HepG2 (cell line): ENCODE results near the gene ZNF277. TPM values are rescaled to one million over a fixed set of nuclear protein-coding genes. Genes with fewer than 3 reads are reported as not detected.

Experiments
- ASH2L ChIP-seq: fragments of 300-600, 200-600 bp; sonication (generic); IDR thresholded peaks from 2 replicates; pipeline ENCODE4 v1.7.0; 2017; ENCODE audit warnings: low read depth, mild to moderate bottlenecking, moderate library complexity, mixed read lengths, low read length; ENCODE audit not compliant: insufficient read length
- CSRNP2 ChIP-seq: sonication (generic); formaldehyde crosslinking; conservative IDR thresholded peaks from 2 replicates; pipeline ENCODE4 v1.8.0; 2022; ENCODE audit warnings: low read depth, missing genetic modification reagents
- GABPA ChIP-seq, 2 experiments: IDR thresholded peaks; 2 replicates each; pipeline ENCODE4 v1.6.1; 2011 to 2016; ENCODE audit warnings: low read depth in 2 of 2, low read length in 1 of 2, missing biosample characterization in 1 of 2, missing genetic modification characterization in 1 of 2
- GMEB1 ChIP-seq: sonication (generic); formaldehyde crosslinking; IDR thresholded peaks from 2 replicates; pipeline ENCODE4 v1.5.1; 2020; ENCODE audit warnings: missing genetic modification reagents, mild to moderate bottlenecking, borderline replicate concordance
- GTF3A ChIP-seq: sonication (generic); formaldehyde crosslinking; conservative IDR thresholded peaks from 2 replicates; pipeline ENCODE4 v1.4.0; 2020; ENCODE audit warnings: mild to moderate bottlenecking, missing genetic modification reagents
- HMGXB4 ChIP-seq, 2 experiments: sonication (generic) in 1 of 2; formaldehyde crosslinking in 1 of 2; IDR thresholded peaks; 2 replicates each; pipeline versions ENCODE4 v1.4.0 to v1.6.1; 2018 to 2020; ENCODE audit warnings: missing genetic modification reagents in 2 of 2, borderline replicate concordance in 1 of 2, low read depth in 1 of 2, mild to moderate bottlenecking in 1 of 2, missing biosample characterization in 1 of 2
- HNRNPL ChIP-seq: fragments of 200-400 bp; formaldehyde crosslinking; IDR thresholded peaks from 2 replicates; pipeline ENCODE4 v1.6.1; 2017; ENCODE audit warnings: mild to moderate bottlenecking, low read depth, low read length
- IRF1 ChIP-seq: sonication (generic); formaldehyde crosslinking; IDR thresholded peaks from 2 replicates; pipeline ENCODE4 v1.4.0; 2020; ENCODE audit warnings: low read depth, mild to moderate bottlenecking, missing genetic modification reagents
- KAT8 ChIP-seq: IDR thresholded peaks from 2 replicates; pipeline ENCODE4 v1.6.1; 2016; ENCODE audit warnings: missing genetic modification reagents, missing compliant biosample characterization
- KDM3A ChIP-seq: IDR thresholded peaks from 2 replicates; pipeline ENCODE4 v1.6.1; 2018; ENCODE audit warnings: low read depth, missing compliant biosample characterization
- KLF6 ChIP-seq: IDR thresholded peaks from 2 replicates; pipeline ENCODE4 v1.8.0; 2016; ENCODE audit warnings: missing biosample characterization, missing genetic modification reagents
- MEIS1 ChIP-seq: sonication (generic); formaldehyde crosslinking; IDR thresholded peaks from 2 replicates; pipeline ENCODE4 v1.9.0; 2021; ENCODE audit warnings: mild to moderate bottlenecking, missing genetic modification reagents, moderate library complexity, borderline replicate concordance
- MTF1 ChIP-seq: sonication (generic); formaldehyde crosslinking; IDR thresholded peaks from 2 replicates; pipeline ENCODE4 v1.5.0; 2020; ENCODE audit warnings: missing genetic modification reagents
- PRMT3 ChIP-seq: sonication (generic); formaldehyde crosslinking; IDR thresholded peaks from 2 replicates; pipeline ENCODE4 v1.8.1; 2022; ENCODE audit warnings: low read depth, mild to moderate bottlenecking, moderate library complexity, missing genetic modification reagents, borderline replicate concordance
- SMAD3 ChIP-seq: sonication (generic); formaldehyde crosslinking; IDR thresholded peaks from 2 replicates; pipeline ENCODE4 v1.4.0; 2020; ENCODE audit warnings: missing genetic modification reagents
- SRY ChIP-seq: sonication (generic); formaldehyde crosslinking; IDR thresholded peaks from 2 replicates; pipeline ENCODE4 v1.8.0; 2022; ENCODE audit warnings: mild to moderate bottlenecking, missing genetic modification reagents
- ZFP36L2 ChIP-seq: sonication (generic); formaldehyde crosslinking; IDR thresholded peaks from 2 replicates; pipeline ENCODE4 v1.4.0; 2020; ENCODE audit warnings: missing genetic modification reagents
- ZNF224 ChIP-seq: sonication (generic); formaldehyde crosslinking; IDR thresholded peaks from 2 replicates; pipeline ENCODE4 v1.5.0; 2020; ENCODE audit warnings: mild to moderate bottlenecking, missing genetic modification reagents
- ZNF317 ChIP-seq: sonication (generic); formaldehyde crosslinking; IDR thresholded peaks from 2 replicates; pipeline ENCODE4 v1.5.0; 2020; ENCODE audit warnings: mild to moderate bottlenecking, missing genetic modification reagents
- ZNF33A ChIP-seq: sonication (generic); formaldehyde crosslinking; IDR thresholded peaks from 2 replicates; pipeline ENCODE4 v1.5.1; 2020; ENCODE audit warnings: missing genetic modification reagents, mild to moderate bottlenecking, moderate library complexity, borderline replicate concordance
- ZNF589 ChIP-seq: sonication (generic); formaldehyde crosslinking; conservative IDR thresholded peaks from 2 replicates; pipeline ENCODE4 v1.8.0; 2022; ENCODE audit warnings: mild to moderate bottlenecking, moderate library complexity, missing genetic modification reagents
- ZNF841 ChIP-seq: sonication (generic); formaldehyde crosslinking; IDR thresholded peaks from 2 replicates; pipeline ENCODE4 v1.8.1; 2023; ENCODE audit warnings: missing genetic modification reagents, borderline replicate concordance
- polyA plus RNA-seq, 8 experiments: library from polyadenylated mRNA; depleted of rRNA in 3 of 8; stranded (reverse) in 7 of 8; unstranded in 1 of 8; fragments of >200 nt; fragmentation: Illumina TruSeq in 4 of 8; extraction: Trizol in 4 of 8; gene quantifications; 2 replicates each; pipeline versions ENCODE4 v1.2.1 to v1.2.3, GENCODE V29; 2011 to 2016; ENCODE audit warnings: low read depth in 4 of 8, missing spikeins in 1 of 8, mixed read lengths in 1 of 8; ENCODE audit not compliant: insufficient read depth in 1 of 8
- total RNA-seq, 5 experiments: library from RNA; depleted of rRNA; stranded (reverse); fragments of >200 nt; fragmentation: Illumina TruSeq; extraction: Trizol; gene quantifications; 2 replicates each; pipeline ENCODE4 v1.2.3, GENCODE V29; 2016; ENCODE audit warnings: low read depth in 1 of 5

Gene ZNF277
- total and polyA plus RNA-seq, 2 of the 13 experiments (the other 11 are each of a cell fraction or from before 2014, with no cell fraction given) = 29.1 to 30.1 TPM

GRCh38 chr7:112206238-112206990 lies at the start of gene ZNF277, which contains the start of gene DOCK4 (continued):
- TF ChIP-seq ZNF841 (CRISPR knock-in tag) = no peak
- TF ChIP-seq KLF6 (CRISPR knock-in tag) = peak; percentile 52; the same call in 1 of the 2 replicates
- TF ChIP-seq ASH2L = peak; percentile 70
- TF ChIP-seq ZNF317 (CRISPR knock-in tag) = 0 out of 2 replicates have a peak, but pooled peaks have one; percentile 51
- TF ChIP-seq SMAD3 (CRISPR knock-in tag) = no peak
- TF ChIP-seq ZFP36L2 (CRISPR knock-in tag) = no peak
- TF ChIP-seq KAT8 = peak; percentile 59
- TF ChIP-seq IRF1 (CRISPR knock-in tag) = 0 out of 2 replicates have a peak, but pooled peaks have one; percentile 50
- peak; percentile 93 for TF ChIP-seq GTF3A (CRISPR knock-in tag)
- peak; percentile 1 to 66; a peak in 2 of 4 replicates for TF ChIP-seq HMGXB4 (CRISPR knock-in tag; IDR thresholded peaks at IDR 0.05; ENCODE audit: borderline replicate concordance in 1 of 2, low read depth in 1 of 2)
- TF ChIP-seq MTF1 (CRISPR knock-in tag) = 0 out of 2 replicates have a peak, but pooled peaks have one; percentile 25
- TF ChIP-seq PRMT3 = 0 out of 2 replicates have a peak, but pooled peaks have one; percentile 20
- 0 out of 2 replicates have a peak, but pooled peaks have one; percentile 54 for TF ChIP-seq HNRNPL
- peak; percentile 61 for TF ChIP-seq GABPA (IDR thresholded peaks at IDR 0.05; ENCODE audit: low read depth, low read length)
- TF ChIP-seq GABPA (CRISPR knock-in tag; IDR thresholded peaks at IDR 0.05; ENCODE audit: low read depth) = peak; percentile 90
- peak; percentile 69; the same call in 1 of the 2 replicates for TF ChIP-seq ZNF589 (CRISPR knock-in tag)
- peak; percentile 37; the same call in 1 of the 2 replicates for TF ChIP-seq ZNF224 (CRISPR knock-in tag)
- 0 out of 2 replicates have a peak, but pooled peaks have one; percentile 31 for TF ChIP-seq SRY (CRISPR knock-in tag)
- TF ChIP-seq ZNF33A (CRISPR knock-in tag) = 0 out of 2 replicates have a peak, but pooled peaks have one; percentile 49
- no peak for TF ChIP-seq CSRNP2
- TF ChIP-seq MEIS1 (CRISPR knock-in tag) = peak; percentile 27; the same call in 1 of the 2 replicates
- peak; percentile 86 for TF ChIP-seq GMEB1 (CRISPR knock-in tag)
- TF ChIP-seq KDM3A (CRISPR knock-in tag) = peak; percentile 29; the same call in 1 of the 2 replicates
